Smooth muscle cell (in vitro differentiated cells): ENCODE results near the gene ABCF1. TPM values are rescaled to one million over a fixed set of nuclear protein-coding genes. Genes with fewer than 3 reads are reported as not detected.

ENCODE experiments used
- DNase-seq: peaks from one replicate; lab custom pipeline; 2025; ENCODE audit not compliant: unreplicated experiment; lab: John Stamatoyannopoulos, UW
- H2AFZ ChIP-seq: fragments of 200-600 bp; sonication (generic); 2 replicates; pipeline ENCODE4 v1.6.0; 2016; ENCODE audit warnings: antibody characterized with exemption, low read depth, mild to moderate bottlenecking
- H3F3A ChIP-seq: fragments of 200-600 bp; sonication (generic); 2 replicates; pipeline ENCODE4 v1.6.0; 2017; ENCODE audit warnings: antibody characterized with exemption, low read depth
- H3K27ac ChIP-seq: fragments of 200-600 bp; sonication (generic); 2 replicates; pipeline ENCODE4 v1.5.1; 2016; ENCODE audit warnings: low read depth, mild to moderate bottlenecking
- H3K27me3 ChIP-seq: fragments of 200-600 bp; sonication (generic); 2 replicates; pipeline ENCODE4 v1.6.1; 2016; ENCODE audit warnings: low read depth, mild to moderate bottlenecking
- H3K36me3 ChIP-seq: fragments of 200-600 bp; sonication (generic); 2 replicates; pipeline ENCODE4 v1.5.1; 2016; ENCODE audit warnings: low read depth
- H3K4me1 ChIP-seq: fragments of 200-600 bp; sonication (generic); 2 replicates; pipeline ENCODE4 v1.5.1; 2016; ENCODE audit warnings: low read depth
- H3K4me2 ChIP-seq: fragments of 200-600 bp; sonication (generic); 2 replicates; pipeline ENCODE4 v1.6.0; 2016; ENCODE audit warnings: mild to moderate bottlenecking
- H3K4me3 ChIP-seq: fragments of 200-600 bp; sonication (generic); 2 replicates; pipeline ENCODE4 v1.5.1; 2016; ENCODE audit warnings: mild to moderate bottlenecking
- H3K79me2 ChIP-seq: fragments of 200-600 bp; sonication (generic); 2 replicates; pipeline ENCODE4 v1.6.0; 2016; ENCODE audit warnings: low read depth, mild to moderate bottlenecking
- H3K9ac ChIP-seq: fragments of 200-600 bp; sonication (generic); 2 replicates; pipeline ENCODE4 v1.6.0; 2016; ENCODE audit warnings: low read depth
- H3K9me3 ChIP-seq: fragments of 200-600 bp; sonication (generic); replicated peaks from 2 replicates; pipeline ENCODE4 v1.5.1; 2016; ENCODE audit warnings: low read depth
- H4K20me1 ChIP-seq: fragments of 200-600 bp; sonication (generic); 2 replicates; pipeline ENCODE4 v1.6.0; 2016; ENCODE audit warnings: low read depth
- CTCF ChIP-seq: fragments of 200-600 bp; sonication (generic); IDR thresholded peaks from 2 replicates; pipeline ENCODE4 v1.5.1; 2017; ENCODE audit warnings: borderline replicate concordance, mild to moderate bottlenecking, antibody characterized with exemption; ENCODE audit not compliant: insufficient read depth, poor library complexity, severe bottlenecking
- WGBS: methylation state at CpG from one replicate; pipeline ENCODE4 v1.1.7; 2016; ENCODE audit warnings: low lambda C conversion rate; 5-methylcytosine and 5-hydroxymethylcytosine counted together
- polyA plus RNA-seq: library from polyadenylated mRNA; unstranded; fragments of >200 nt; fragmentation: Nextera tagmentation; extraction: Ambion mirVana; gene quantifications from 2 replicates; pipeline ENCODE4 v1.2.1, GENCODE V29; 2016
- total RNA-seq: library from RNA; depleted of rRNA; stranded (reverse); fragments of >200 nt; gene quantifications from 2 replicates; pipeline ENCODE4 v1.2.3, GENCODE V29; 2014

ABCF1 gene
- total and polyA plus RNA-seq, 2 experiments from 2014 or later: 34.7 to 39.1 TPM

GRCh38 chr6:30572148-30572547 lies 906 bp downstream of the ABCF1 start:
- Histone ChIP-seq H3K4me3 (peak overlapping the region; percentile 82), H3K4me1 (peaks cover 21% of the 10 kb centered on the region), H3K27ac (peak overlapping the region; percentile 96), H3K36me3 (no peaks in the 10 kb centered on the region), H3K9me3 (no peaks in the 10 kb centered on the region), H4K20me1 (peaks cover 52% of the 10 kb centered on the region), H3K79me2 (peaks cover 63% of the 10 kb centered on the region), H3K4me2 (peak overlapping the region; percentile 97), H3K27me3 (no peaks in the 10 kb centered on the region), H3F3A (no peaks in the 10 kb centered on the region), H2AFZ (no peak overlapping the region), H3K9ac (peak overlapping the region; percentile 97)
- no peak for TF ChIP-seq CTCF
- DNase-seq: no peak

- no peak overlapping the region for H2AFZ ChIP-seq
- peak overlapping the region; percentile 82 for H3K4me3 ChIP-seq
- no peaks in the 10 kb centered on the region for H3F3A ChIP-seq
- peaks cover 57% of the 10 kb centered on the region for H4K20me1 ChIP-seq
- peaks cover 5% of the 10 kb centered on the region for H3K36me3 ChIP-seq
- H3K4me2 ChIP-seq: peak overlapping the region; percentile 97
- no peaks in the 10 kb centered on the region for H3K27me3 ChIP-seq
- peak overlapping the region; percentile 97 for H3K9ac ChIP-seq
- TF ChIP-seq CTCF: no peak
- H3K27ac ChIP-seq: peak overlapping the region; percentile 96
- peaks cover 67% of the 10 kb centered on the region for H3K79me2 ChIP-seq
- DNase-seq: no peak
- WGBS: 72% methylated on average over 4 of the region's 4 CpGs
- no peaks in the 10 kb centered on the region for H3K9me3 ChIP-seq
- peaks cover 21% of the 10 kb centered on the region for H3K4me1 ChIP-seq
Measured at GRCh38 chr6:30573113-30573512, 1.9 kb downstream of the ABCF1 start.

GRCh38 chr6:30578051-30578450 lies 6.8 kb downstream of the ABCF1 start:
- Histone ChIP-seq H3K4me3 (no peak overlapping the region), H3K9ac (no peak overlapping the region), H4K20me1 (peaks cover 43% of the 10 kb centered on the region), H3K79me2 (peaks cover 43% of the 10 kb centered on the region), H3K4me2 (no peak overlapping the region), H3F3A (no peaks in the 10 kb centered on the region), H3K36me3 (peaks cover 16% of the 10 kb centered on the region), H2AFZ (no peak overlapping the region), H3K9me3 (no peaks in the 10 kb centered on the region), H3K27me3 (no peaks in the 10 kb centered on the region), H3K4me1 (no peaks in the 10 kb centered on the region), H3K27ac (no peak overlapping the region)
- no peak for TF ChIP-seq CTCF
- 96% methylated on average over 8 of the region's 8 CpGs for WGBS
- no peak for DNase-seq

- no peak overlapping the region for H3K9ac ChIP-seq
- H4K20me1 ChIP-seq: no peaks in the 10 kb centered on the region
- WGBS: 95% methylated on average over 5 of the region's 5 CpGs
Measured at GRCh38 chr6:30583921-30584320, 12.7 kb downstream of the ABCF1 start.

More at GRCh38 chr6:30583921-30584320, 12.7 kb downstream of the ABCF1 start:
- Histone ChIP-seq H3K4me2 (no peak overlapping the region), H3K4me3 (no peak overlapping the region), H3K79me2 (no peaks in the 10 kb centered on the region), H3K4me1 (no peaks in the 10 kb centered on the region), H3F3A (no peaks in the 10 kb centered on the region), H3K36me3 (peaks cover 14% of the 10 kb centered on the region), H3K27ac (no peak overlapping the region), H2AFZ (no peak overlapping the region), H3K27me3 (no peaks in the 10 kb centered on the region), H3K9me3 (no peaks in the 10 kb centered on the region)
- TF ChIP-seq CTCF: no peak
- no peak for DNase-seq
